ENCODE data around the gene RFK. TPM values are rescaled to one million over a fixed set of nuclear protein-coding genes. Genes with fewer than 3 reads are reported as not detected.
A peak's percentile ranks its signal among the peaks of the same experiment; 100 is the strongest.

The RFK gene
- total and polyA plus RNA-seq, 2 of the 13 experiments (the other 11 are each of a cell fraction or from before 2014, with no cell fraction given), result 18.2 to 37.2 TPM

DNA sequence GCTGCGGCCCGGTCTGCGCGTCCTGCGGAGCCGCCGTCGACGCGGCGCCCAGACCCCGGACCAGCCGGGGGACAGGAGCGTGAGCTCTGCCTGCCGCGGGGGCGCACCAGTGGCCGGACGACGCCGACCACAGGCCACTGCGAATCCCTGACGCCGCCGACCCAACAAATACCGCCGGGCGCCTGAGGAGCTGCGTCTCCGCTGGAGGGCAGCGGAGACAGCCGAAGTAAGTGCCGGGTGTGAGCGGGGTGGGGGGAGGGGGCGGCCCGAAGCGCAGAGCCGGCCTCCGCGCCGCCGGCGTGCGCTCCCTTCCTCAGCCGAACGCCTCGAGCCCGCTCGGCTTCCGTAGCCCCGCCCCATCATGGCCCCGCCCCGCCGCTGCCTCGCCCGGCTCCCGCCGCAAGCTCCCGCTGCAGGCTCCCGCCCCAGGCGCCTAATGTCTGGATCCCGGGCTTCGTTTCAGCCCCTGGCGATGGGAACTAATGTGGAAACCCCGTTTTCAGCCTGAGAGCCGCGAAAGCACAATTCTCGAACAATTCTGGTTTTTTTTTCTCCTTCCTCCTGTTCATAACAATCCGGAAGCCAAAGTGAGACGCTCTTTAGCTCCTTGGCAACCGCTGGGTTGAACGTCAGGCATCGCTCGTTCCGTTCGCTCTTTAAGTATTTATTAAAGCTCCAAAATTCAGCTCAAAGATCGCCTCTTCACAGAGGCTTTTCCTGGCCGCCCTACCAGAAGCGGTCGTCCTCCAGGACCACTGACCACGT is at the start of gene RFK (continued):
- TF ChIP-seq, protein P1, sequence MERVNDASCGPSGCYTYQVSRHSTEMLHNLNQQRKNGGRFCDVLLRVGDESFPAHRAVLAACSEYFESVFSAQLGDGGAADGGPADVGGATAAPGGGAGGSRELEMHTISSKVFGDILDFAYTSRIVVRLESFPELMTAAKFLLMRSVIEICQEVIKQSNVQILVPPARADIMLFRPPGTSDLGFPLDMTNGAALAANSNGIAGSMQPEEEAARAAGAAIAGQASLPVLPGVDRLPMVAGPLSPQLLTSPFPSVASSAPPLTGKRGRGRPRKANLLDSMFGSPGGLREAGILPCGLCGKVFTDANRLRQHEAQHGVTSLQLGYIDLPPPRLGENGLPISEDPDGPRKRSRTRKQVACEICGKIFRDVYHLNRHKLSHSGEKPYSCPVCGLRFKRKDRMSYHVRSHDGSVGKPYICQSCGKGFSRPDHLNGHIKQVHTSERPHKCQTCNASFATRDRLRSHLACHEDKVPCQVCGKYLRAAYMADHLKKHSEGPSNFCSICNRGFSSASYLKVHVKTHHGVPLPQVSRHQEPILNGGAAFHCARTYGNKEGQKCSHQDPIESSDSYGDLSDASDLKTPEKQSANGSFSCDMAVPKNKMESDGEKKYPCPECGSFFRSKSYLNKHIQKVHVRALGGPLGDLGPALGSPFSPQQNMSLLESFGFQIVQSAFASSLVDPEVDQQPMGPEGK (CRISPR knock-in tag; IDR thresholded peaks at IDR 0.05), result peak; percentile 70; the same call in 1 of the 2 replicates
- TF ChIP-seq ZNF205 (CRISPR knock-in tag; IDR thresholded peaks at IDR 0.05) (no peak), ZNF263 (CRISPR knock-in tag; IDR thresholded peaks at IDR 0.05) (no peak), ZBTB42 (CRISPR knock-in tag; IDR thresholded peaks at IDR 0.05) (0 out of 2 replicates have a peak, but pooled peaks have one; percentile 70), NFYB (CRISPR knock-in tag; IDR thresholded peaks at IDR 0.05) (peak; percentile 19; the same call in 1 of the 2 replicates), SMARCE1 (IDR thresholded peaks at IDR 0.05; ENCODE audit: borderline replicate concordance) (no peak), SCMH1 (CRISPR knock-in tag; IDR thresholded peaks at IDR 0.05; ENCODE audit: borderline replicate concordance) (no peak), RBFOX2 (IDR thresholded peaks at IDR 0.05; ENCODE audit: low read depth, low read length) (peak; percentile 89), SKI (IDR thresholded peaks at IDR 0.05; ENCODE audit: partially characterized antibody) (peak; percentile 80), HMG20B (CRISPR knock-in tag; conservative IDR thresholded peaks at IDR 0.05) (0 out of 2 replicates have a peak, but pooled peaks have one; percentile 9), PAWR (CRISPR knock-in tag; IDR thresholded peaks at IDR 0.05; ENCODE audit: borderline replicate concordance) (no peak; the same call in 1 of the 2 replicates), NPAS2 (CRISPR knock-in tag; IDR thresholded peaks at IDR 0.05; ENCODE audit: borderline replicate concordance) (no peak), RFXANK (CRISPR knock-in tag; IDR thresholded peaks at IDR 0.05) (no peak), JDP2 (CRISPR knock-in tag; IDR thresholded peaks at IDR 0.05; ENCODE audit: borderline replicate concordance) (no peak), ZNF816 (CRISPR knock-in tag; IDR thresholded peaks at IDR 0.05; ENCODE audit: borderline replicate concordance) (no peak; the same call in 1 of the 2 replicates), KLF15 (CRISPR knock-in tag; IDR thresholded peaks at IDR 0.05; ENCODE audit: borderline replicate concordance) (no peak), MED1 (CRISPR knock-in tag; IDR thresholded peaks at IDR 0.05) (peak; percentile 9), ZNF282 (IDR thresholded peaks at IDR 0.05; ENCODE audit: partially characterized antibody) (no peak), NR2C2 (CRISPR knock-in tag; IDR thresholded peaks at IDR 0.05; ENCODE audit: borderline replicate concordance) (peak; percentile 58)
- TF ChIP-seq, protein P2, sequence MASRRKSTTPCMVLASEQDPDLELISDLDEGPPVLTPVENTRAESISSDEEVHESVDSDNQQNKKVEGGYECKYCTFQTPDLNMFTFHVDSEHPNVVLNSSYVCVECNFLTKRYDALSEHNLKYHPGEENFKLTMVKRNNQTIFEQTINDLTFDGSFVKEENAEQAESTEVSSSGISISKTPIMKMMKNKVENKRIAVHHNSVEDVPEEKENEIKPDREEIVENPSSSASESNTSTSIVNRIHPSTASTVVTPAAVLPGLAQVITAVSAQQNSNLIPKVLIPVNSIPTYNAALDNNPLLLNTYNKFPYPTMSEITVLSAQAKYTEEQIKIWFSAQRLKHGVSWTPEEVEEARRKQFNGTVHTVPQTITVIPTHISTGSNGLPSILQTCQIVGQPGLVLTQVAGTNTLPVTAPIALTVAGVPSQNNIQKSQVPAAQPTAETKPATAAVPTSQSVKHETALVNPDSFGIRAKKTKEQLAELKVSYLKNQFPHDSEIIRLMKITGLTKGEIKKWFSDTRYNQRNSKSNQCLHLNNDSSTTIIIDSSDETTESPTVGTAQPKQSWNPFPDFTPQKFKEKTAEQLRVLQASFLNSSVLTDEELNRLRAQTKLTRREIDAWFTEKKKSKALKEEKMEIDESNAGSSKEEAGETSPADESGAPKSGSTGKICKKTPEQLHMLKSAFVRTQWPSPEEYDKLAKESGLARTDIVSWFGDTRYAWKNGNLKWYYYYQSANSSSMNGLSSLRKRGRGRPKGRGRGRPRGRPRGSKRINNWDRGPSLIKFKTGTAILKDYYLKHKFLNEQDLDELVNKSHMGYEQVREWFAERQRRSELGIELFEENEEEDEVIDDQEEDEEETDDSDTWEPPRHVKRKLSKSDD (CRISPR knock-in tag; IDR thresholded peaks at IDR 0.05; ENCODE audit: low read depth), result peak; percentile 19; the same call in 1 of the 2 replicates
- TF ChIP-seq, protein P3, sequence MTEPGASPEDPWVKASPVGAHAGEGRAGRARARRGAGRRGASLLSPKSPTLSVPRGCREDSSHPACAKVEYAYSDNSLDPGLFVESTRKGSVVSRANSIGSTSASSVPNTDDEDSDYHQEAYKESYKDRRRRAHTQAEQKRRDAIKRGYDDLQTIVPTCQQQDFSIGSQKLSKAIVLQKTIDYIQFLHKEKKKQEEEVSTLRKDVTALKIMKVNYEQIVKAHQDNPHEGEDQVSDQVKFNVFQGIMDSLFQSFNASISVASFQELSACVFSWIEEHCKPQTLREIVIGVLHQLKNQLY (CRISPR knock-in tag; IDR thresholded peaks at IDR 0.05), result 0 out of 2 replicates have a peak, but pooled peaks have one; percentile 12
- TF ChIP-seq, protein P4, sequence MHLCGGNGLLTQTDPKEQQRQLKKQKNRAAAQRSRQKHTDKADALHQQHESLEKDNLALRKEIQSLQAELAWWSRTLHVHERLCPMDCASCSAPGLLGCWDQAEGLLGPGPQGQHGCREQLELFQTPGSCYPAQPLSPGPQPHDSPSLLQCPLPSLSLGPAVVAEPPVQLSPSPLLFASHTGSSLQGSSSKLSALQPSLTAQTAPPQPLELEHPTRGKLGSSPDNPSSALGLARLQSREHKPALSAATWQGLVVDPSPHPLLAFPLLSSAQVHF (CRISPR knock-in tag; IDR thresholded peaks at IDR 0.05), result peak; percentile 92

Data from HepG2 (cell line).